Nephron (organoid): ENCODE data around the gene DSCAM.
A peak's percentile ranks its signal among the peaks of the same experiment; 100 is the strongest.

Source experiments
- H3K27ac Mint-ChIP-seq, 3 experiments: 2 replicates each; pipeline ENCODE4 v1.8.0; 2020; ENCODE audit warnings: mixed read lengths in 3 of 3, mild to moderate bottlenecking in 2 of 3, moderate library complexity in 1 of 3
- H3K27me3 Mint-ChIP-seq: 2 replicates; pipeline ENCODE4 v1.8.0; 2021; ENCODE audit warnings: low read depth, mild to moderate bottlenecking, moderate library complexity, mixed read lengths
- H3K36me3 Mint-ChIP-seq: 2 replicates; pipeline ENCODE4 v1.8.0; 2020; ENCODE audit warnings: low read depth, mixed read lengths
- H3K4me1 Mint-ChIP-seq: 2 replicates; pipeline ENCODE4 v1.8.0; 2020; ENCODE audit warnings: mixed read lengths
- H3K4me3 Mint-ChIP-seq, 3 experiments: 2 replicates each; pipeline ENCODE4 v1.8.0; 2020; ENCODE audit warnings: mild to moderate bottlenecking in 3 of 3, mixed read lengths in 3 of 3, moderate library complexity in 2 of 3
- H3K9me3 Mint-ChIP-seq: 2 replicates; pipeline ENCODE4 v1.8.0; 2020; ENCODE audit warnings: mixed read lengths
- CTCF ChIP-seq, 3 experiments: fragments of 200-600 bp; sonication (generic); IDR thresholded peaks; one replicate each; pipeline ENCODE4 v1.5.0; 2021; ENCODE audit warnings: antibody characterized with exemption in 3 of 3; ENCODE audit not compliant: unreplicated experiment in 3 of 3

The DSCAM gene

DNA sequence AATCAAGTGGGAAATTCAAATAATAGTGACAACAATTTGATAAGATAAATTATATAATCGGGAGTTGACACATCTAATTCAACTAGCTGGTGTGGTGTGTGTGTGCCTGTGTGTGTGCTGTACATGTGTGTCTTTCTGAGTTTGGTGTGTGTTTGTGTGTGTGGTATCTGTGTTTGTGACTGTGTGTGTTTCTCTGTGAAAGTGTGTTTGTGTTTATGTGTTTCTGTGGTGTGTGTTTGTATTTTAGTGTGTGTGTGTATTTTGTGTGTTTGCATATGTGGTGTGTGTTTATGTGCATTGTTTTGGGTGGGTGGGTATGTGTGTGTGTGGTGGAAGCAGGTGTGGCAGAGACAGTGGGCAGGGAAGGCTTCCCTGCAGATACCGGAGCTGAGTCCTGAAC, 4.8 kb upstream of the DSCAM start:
- Mint-ChIP-seq H3K27ac (no peak overlapping the region), H3K36me3 (no peaks in the 10 kb centered on the region), H3K4me1 (peaks cover 7% of the 10 kb centered on the region), H3K27me3 (peaks cover 37% of the 10 kb centered on the region), H3K9me3 (no peaks in the 10 kb centered on the region), H3K4me3 (no peak overlapping the region)
- TF ChIP-seq CTCF (IDR thresholded peaks at IDR 0.05; ENCODE audit: unreplicated experiment in 3 of 3): no peak

DNA sequence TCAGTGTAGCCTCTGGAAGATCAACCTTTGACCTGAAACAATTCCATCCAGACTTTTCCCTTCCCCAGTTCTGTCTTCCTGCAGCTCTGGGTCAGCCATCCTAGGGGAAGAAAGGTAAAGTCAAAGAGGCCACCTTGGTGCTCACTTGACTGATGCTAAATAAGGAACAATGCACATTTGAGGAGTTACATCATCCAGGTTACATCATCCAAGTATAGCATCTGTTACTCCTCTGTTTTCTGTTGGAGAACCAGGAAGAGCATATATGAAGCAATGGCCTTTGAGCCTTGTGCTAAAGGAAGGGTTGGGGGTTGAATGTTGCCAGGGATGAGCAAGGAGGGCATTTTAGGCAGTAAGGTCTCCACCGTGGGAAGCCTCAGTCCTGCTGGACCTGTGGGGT, 3.1 kb upstream of the DSCAM start:
- H3K27ac Mint-ChIP-seq: no peak overlapping the region
- no peak overlapping the region for H3K4me3 Mint-ChIP-seq
- H3K36me3 Mint-ChIP-seq: no peaks in the 10 kb centered on the region
- H3K9me3 Mint-ChIP-seq: no peaks in the 10 kb centered on the region
- TF ChIP-seq CTCF (IDR thresholded peaks at IDR 0.05; ENCODE audit: unreplicated experiment in 3 of 3): no peak
- peaks cover 7% of the 10 kb centered on the region for H3K4me1 Mint-ChIP-seq
- peaks cover 49% of the 10 kb centered on the region for H3K27me3 Mint-ChIP-seq

DNA sequence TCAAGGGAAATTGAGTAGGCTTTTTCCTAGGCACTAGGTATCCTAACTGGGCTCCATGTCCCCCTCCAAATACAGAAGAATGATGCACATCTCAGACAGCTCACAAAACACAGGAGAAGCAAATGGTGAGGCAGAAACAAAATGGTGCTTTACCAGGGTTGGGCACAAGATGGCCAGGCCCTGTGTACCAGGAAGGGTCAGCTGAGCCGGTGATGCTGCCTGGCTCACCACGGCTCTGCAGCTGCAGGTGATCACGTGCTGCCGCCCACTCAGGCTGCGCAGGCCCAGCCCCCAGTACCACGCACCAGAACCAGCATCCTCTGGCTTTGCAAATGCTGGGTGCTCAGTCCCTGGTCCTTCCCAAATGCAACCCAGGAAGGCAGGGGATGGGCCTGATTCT, 993 bp upstream of the DSCAM start:
- H3K27ac Mint-ChIP-seq: no peak overlapping the region

DNA sequence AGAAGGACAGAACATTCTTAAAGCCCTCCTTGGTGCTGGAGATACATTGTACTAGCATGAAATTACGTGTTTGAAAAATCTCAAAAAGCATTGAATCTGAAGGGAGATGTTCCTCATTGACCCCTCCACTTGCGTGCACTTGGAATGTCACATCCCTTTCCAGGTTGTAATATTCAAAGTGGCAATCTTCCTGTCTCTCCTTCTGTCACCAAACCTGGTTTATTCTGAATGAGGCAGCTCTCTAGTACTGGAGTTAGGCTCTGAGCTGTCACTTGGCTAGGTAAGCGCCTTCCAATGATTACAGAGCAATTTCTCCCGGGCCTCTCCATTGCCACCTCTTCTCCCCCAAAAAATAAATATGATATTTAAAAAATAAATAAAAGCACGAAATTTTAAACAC, 855 bp downstream of the DSCAM start:
- Mint-ChIP-seq H3K9me3 (no peaks in the 10 kb centered on the region), H3K4me1 (peaks cover 17% of the 10 kb centered on the region), H3K36me3 (no peaks in the 10 kb centered on the region), H3K27me3 (peaks cover 74% of the 10 kb centered on the region), H3K4me3 (peak overlapping the region in 2 of 3 experiments; percentile 31 to 37), H3K27ac (no peak overlapping the region)
- TF ChIP-seq CTCF (IDR thresholded peaks at IDR 0.05; ENCODE audit: unreplicated experiment in 3 of 3): no peak

More for the DNA sequence above, 993 bp upstream of the DSCAM start:
- no peak for TF ChIP-seq CTCF (IDR thresholded peaks at IDR 0.05; ENCODE audit: unreplicated experiment in 3 of 3)
- peaks cover 57% of the 10 kb centered on the region for H3K27me3 Mint-ChIP-seq
- H3K4me3 Mint-ChIP-seq: no peak overlapping the region
- no peaks in the 10 kb centered on the region for H3K36me3 Mint-ChIP-seq
- no peaks in the 10 kb centered on the region for H3K9me3 Mint-ChIP-seq
- peaks cover 7% of the 10 kb centered on the region for H3K4me1 Mint-ChIP-seq

DNA sequence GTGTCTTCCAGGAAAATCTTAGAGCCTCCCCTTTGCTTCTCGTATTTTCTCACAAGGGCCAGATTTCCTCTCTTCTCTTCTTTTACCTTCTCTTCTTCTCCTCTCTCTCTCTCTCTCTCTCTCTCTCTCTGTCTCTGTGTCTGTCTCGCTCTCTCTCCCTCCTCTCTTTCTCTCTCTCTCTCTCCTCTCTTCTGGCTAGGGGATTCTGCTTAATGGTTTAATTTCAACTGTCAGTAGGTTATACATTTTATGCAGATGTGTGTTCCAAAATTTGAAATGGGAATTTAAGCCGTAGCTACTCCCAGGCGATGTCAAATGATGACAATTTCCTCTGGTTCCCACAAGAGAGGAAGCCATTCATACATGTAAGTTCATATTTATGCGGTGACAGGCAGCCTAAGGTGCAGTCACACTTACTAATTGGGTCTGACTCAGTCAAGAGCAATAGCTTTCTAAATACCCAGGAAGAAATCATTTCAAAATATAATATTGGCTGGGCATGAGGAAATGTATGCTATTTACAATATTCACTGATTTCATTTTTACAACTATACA, 1.4 kb downstream of the DSCAM start:
- no peak for TF ChIP-seq CTCF (IDR thresholded peaks at IDR 0.05; ENCODE audit: unreplicated experiment in 3 of 3)
- Mint-ChIP-seq H3K4me1 (peaks cover 22% of the 10 kb centered on the region), H3K36me3 (no peaks in the 10 kb centered on the region), H3K9me3 (no peaks in the 10 kb centered on the region), H3K27me3 (peaks cover 79% of the 10 kb centered on the region), H3K27ac (no peak overlapping the region), H3K4me3 (peak overlapping the region in 1 of 3 experiments; percentile 42)

DNA sequence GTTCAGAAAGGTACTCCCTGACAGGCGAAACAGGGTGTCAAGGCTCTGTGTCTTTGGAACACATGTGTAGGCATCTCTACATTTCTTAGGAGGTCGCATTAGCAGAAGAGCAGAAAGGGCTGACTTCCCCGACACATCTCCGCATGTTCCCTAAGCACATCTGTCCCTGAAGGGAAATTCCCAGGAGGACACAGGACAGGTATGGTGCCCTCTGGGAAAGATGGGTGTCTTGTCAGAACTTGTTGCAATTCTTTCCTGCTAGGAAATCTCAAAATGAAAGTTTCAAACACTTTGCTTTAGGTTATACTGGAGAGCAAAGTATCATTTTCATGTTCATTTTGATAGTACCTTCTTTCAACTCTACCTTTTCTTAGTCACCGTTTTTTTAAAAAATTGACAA, 2.0 kb downstream of the DSCAM start:
- peak overlapping the region in 1 of 3 experiments; percentile 42 for H3K4me3 Mint-ChIP-seq
- H3K27me3 Mint-ChIP-seq: peaks cover 82% of the 10 kb centered on the region
- H3K27ac Mint-ChIP-seq: no peak overlapping the region
- no peaks in the 10 kb centered on the region for H3K36me3 Mint-ChIP-seq
- peaks cover 26% of the 10 kb centered on the region for H3K4me1 Mint-ChIP-seq
- TF ChIP-seq CTCF (IDR thresholded peaks at IDR 0.05; ENCODE audit: unreplicated experiment in 3 of 3): no peak
- no peaks in the 10 kb centered on the region for H3K9me3 Mint-ChIP-seq
